Mesendoderm (in vitro differentiated cells): ENCODE results near the gene SYP.

Experiments
- DNase-seq: peaks from one replicate; pipeline ENCODE4 v3.0.0; 2013
- H2AK5ac ChIP-seq: 2 replicates; pipeline ENCODE4 v1.6.1; 2013; ENCODE audit warnings: low read length, inconsistent platforms
- H2BK120ac ChIP-seq: 2 replicates; pipeline ENCODE4 v1.6.1; 2013; ENCODE audit warnings: low read depth, mild to moderate bottlenecking, low read length, moderate library complexity, mixed read lengths
- H2BK15ac ChIP-seq: replicated peaks from 2 replicates; pipeline ENCODE4 v1.6.1; 2013; ENCODE audit warnings: low read depth, mild to moderate bottlenecking, moderate library complexity
- H2BK5ac ChIP-seq: 2 replicates; pipeline ENCODE4 v1.6.1; 2013; ENCODE audit warnings: low read length, inconsistent platforms
- H3K18ac ChIP-seq: 2 replicates; pipeline ENCODE4 v1.6.1; 2013; ENCODE audit warnings: mild to moderate bottlenecking, low read length, mixed read lengths
- H3K23ac ChIP-seq: one replicate; pipeline ENCODE4 v1.6.1; 2013; ENCODE audit warnings: low read length
- H3K27ac ChIP-seq: 2 replicates; pipeline ENCODE4 v1.5.1; 2013; ENCODE audit warnings: low read depth, mild to moderate bottlenecking, inconsistent platforms, low read length, moderate library complexity
- H3K27me3 ChIP-seq: 2 replicates; pipeline ENCODE4 v1.6.1; 2013; ENCODE audit warnings: low read length, control low read depth, mild to moderate bottlenecking, inconsistent platforms; ENCODE audit not compliant: insufficient read depth, poor library complexity
- H3K36me3 ChIP-seq: 2 replicates; pipeline ENCODE4 v1.6.1; 2013; ENCODE audit warnings: low read length, inconsistent platforms; ENCODE audit not compliant: control insufficient read depth, insufficient read depth
- H3K4ac ChIP-seq: one replicate; pipeline ENCODE4 v1.6.1; 2013; ENCODE audit warnings: low read depth, mild to moderate bottlenecking, low read length, moderate library complexity
- H3K4me1 ChIP-seq: 2 replicates; pipeline ENCODE4 v1.6.1; 2013; ENCODE audit warnings: low read depth, low read length, inconsistent platforms; ENCODE audit not compliant: control insufficient read depth
- H3K4me2 ChIP-seq: 2 replicates; pipeline ENCODE4 v1.6.1; 2013; ENCODE audit warnings: low read length
- H3K4me3 ChIP-seq: 2 replicates; pipeline ENCODE4 v1.5.1; 2013; ENCODE audit warnings: mild to moderate bottlenecking, low read length
- H3K56ac ChIP-seq: one replicate; pipeline ENCODE4 v1.6.1; 2013; ENCODE audit warnings: low read length
- H3K79me1 ChIP-seq: 2 replicates; pipeline ENCODE4 v1.6.1; 2013; ENCODE audit warnings: low read length, inconsistent platforms
- H3K79me2 ChIP-seq: 2 replicates; pipeline ENCODE4 v1.6.1; 2013; ENCODE audit warnings: mild to moderate bottlenecking, low read length; ENCODE audit not compliant: control insufficient read depth, insufficient read depth
- H3K9ac ChIP-seq: 2 replicates; pipeline ENCODE4 v1.6.1; 2013; ENCODE audit warnings: low read length, inconsistent platforms
- H4K5ac ChIP-seq: one replicate; pipeline ENCODE4 v1.6.1; 2013; ENCODE audit warnings: low read length
- H4K8ac ChIP-seq: one replicate; pipeline ENCODE4 v1.6.1; 2013; ENCODE audit warnings: low read depth, mild to moderate bottlenecking, control low read depth, low read length, moderate library complexity
- WGBS: extraction: QIAGEN DNeasy Blood & Tissue Kit; methylation state at CpG from one replicate; pipeline ENCODE4 v1.1.7; 2013; ENCODE audit warnings: low lambda C conversion rate, missing lambda C conversion rate; ENCODE audit not compliant: insufficient coverage; ENCODE audit errors: extremely low coverage; 5-methylcytosine and 5-hydroxymethylcytosine counted together

SYP gene

DNA sequence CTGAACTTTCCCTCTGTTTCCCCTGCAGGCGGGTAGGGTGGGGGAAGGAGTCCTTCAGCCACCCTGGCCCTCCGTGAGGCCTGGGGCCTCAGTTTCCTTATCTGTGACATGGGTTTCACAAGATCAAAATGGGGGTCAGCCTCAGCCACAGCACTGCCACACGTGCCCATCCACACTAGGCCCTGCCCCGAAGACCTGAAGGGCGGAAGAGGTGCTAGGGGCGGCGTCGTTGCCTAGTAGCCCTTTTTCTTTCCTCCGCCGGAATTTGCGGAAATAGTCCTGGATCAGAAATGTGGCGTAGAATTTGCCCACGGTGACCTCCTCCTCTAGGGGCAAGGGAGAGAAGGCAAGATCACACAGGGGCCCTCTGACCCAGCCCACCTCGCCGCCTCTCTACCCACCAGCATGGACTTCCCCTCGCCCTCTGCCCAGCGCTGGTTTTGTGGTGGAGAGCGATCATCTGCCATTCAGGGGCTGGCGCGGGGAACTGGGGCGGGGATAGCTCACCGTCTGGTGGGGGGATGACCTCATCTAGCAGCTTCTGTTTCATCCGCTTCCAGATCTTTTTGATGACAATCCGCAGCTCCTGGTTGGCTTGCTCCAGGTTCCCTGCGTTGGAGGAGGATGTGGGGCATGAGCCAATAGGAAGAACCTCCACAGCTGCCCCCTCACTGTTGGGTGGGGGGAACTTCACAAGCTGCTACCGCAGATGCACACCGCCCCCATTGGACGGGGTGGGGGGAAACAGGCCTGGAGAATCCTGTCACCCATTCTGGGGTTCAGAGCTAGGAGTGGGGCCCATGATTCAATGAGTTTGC, 9.7 kb upstream of the SYP start:
- Histone ChIP-seq H3K56ac (peak overlapping the region; percentile 60), H2BK15ac (no peak overlapping the region), H3K23ac (no peak overlapping the region), H3K4me2 (no peak overlapping the region), H3K27me3 (no peaks in the 10 kb centered on the region), H4K5ac (no peak overlapping the region), H3K4me1 (no peaks in the 10 kb centered on the region), H3K18ac (no peak overlapping the region), H2BK5ac (no peak overlapping the region), H3K9ac (peak overlapping the region; percentile 32), H3K4ac (no peak overlapping the region), H3K79me1 (no peaks in the 10 kb centered on the region), H3K4me3 (no peak overlapping the region), H3K36me3 (no peaks in the 10 kb centered on the region), H2AK5ac (no peak overlapping the region), H4K8ac (no peak overlapping the region), H3K27ac (no peak overlapping the region), H2BK120ac (no peak overlapping the region), H3K79me2 (no peaks in the 10 kb centered on the region)
- no CpG with 5 or more reads among the region's 28 CpGs for WGBS
- peak; percentile 83 for DNase-seq

DNA sequence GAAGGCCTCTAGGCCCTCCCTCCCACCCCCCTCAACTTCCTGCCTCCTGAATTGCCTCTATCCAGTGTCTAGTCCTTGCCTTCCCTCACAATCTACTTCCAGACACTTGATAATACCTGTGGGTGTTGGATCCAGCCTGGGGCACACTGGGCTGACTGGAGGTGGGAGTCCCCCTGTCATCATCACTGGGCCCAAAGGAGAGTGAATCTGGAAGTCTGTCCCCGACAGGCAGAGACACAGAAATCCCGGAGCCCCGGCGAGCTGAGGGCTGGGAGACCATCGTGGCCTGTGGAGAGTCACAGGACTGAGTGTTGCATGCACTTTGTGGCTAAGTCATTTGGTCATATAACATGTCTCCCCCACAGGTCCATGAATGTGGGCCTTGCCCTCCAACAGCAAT, 8.4 kb upstream of the SYP start:
- Histone ChIP-seq H2BK15ac (no peak overlapping the region), H3K23ac (no peak overlapping the region), H4K5ac (no peak overlapping the region), H3K9ac (no peak overlapping the region), H2AK5ac (no peak overlapping the region), H2BK120ac (no peak overlapping the region), H3K56ac (no peak overlapping the region), H3K36me3 (no peaks in the 10 kb centered on the region), H3K4me3 (no peak overlapping the region), H3K18ac (no peak overlapping the region), H3K4me1 (no peaks in the 10 kb centered on the region), H3K79me2 (no peaks in the 10 kb centered on the region), H3K4ac (no peak overlapping the region), H3K27ac (no peak overlapping the region), H3K4me2 (no peak overlapping the region), H3K79me1 (no peaks in the 10 kb centered on the region), H2BK5ac (no peak overlapping the region), H3K27me3 (no peaks in the 10 kb centered on the region), H4K8ac (no peak overlapping the region)
- WGBS = no CpG with 5 or more reads among the region's 5 CpGs
- DNase-seq = no peak

DNA sequence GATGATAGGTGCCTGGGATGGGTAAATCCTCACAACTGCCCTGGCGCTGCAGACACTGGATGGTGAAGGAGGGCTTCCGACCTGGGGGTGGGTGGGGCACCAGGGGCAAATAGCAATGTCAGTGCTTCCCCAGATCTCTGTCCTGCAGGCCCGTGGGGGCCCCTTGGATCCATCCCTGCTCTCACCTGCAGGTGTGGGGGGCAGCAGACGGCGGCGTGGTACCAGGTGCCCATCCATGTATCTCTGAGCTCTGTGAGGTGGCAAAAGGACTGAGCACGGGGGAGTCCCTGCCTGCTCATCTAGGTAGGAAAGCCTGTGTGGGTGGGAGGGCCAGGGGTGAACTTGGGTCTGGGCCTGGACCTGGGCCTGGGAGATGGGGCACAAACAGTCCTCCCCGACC, 6.5 kb upstream of the SYP start:
- no peak overlapping the region for H2AK5ac ChIP-seq
- no CpG with 5 or more reads among the region's 8 CpGs for WGBS
- DNase-seq = no peak
- H2BK120ac ChIP-seq = no peak overlapping the region
- H3K36me3 ChIP-seq = no peaks in the 10 kb centered on the region
- no peak overlapping the region for H2BK5ac ChIP-seq
- H3K27ac ChIP-seq = no peak overlapping the region
- H3K79me2 ChIP-seq = no peaks in the 10 kb centered on the region
- H3K79me1 ChIP-seq = no peaks in the 10 kb centered on the region
- no peak overlapping the region for H3K56ac ChIP-seq
- H3K4me3 ChIP-seq = no peak overlapping the region
- no peak overlapping the region for H3K18ac ChIP-seq
- H3K4me1 ChIP-seq = no peaks in the 10 kb centered on the region
- no peak overlapping the region for H3K9ac ChIP-seq
- no peak overlapping the region for H4K8ac ChIP-seq
- no peak overlapping the region for H2BK15ac ChIP-seq
- H3K4ac ChIP-seq = no peak overlapping the region
- no peak overlapping the region for H3K4me2 ChIP-seq
- H4K5ac ChIP-seq = no peak overlapping the region
- no peaks in the 10 kb centered on the region for H3K27me3 ChIP-seq
- no peak overlapping the region for H3K23ac ChIP-seq

DNA sequence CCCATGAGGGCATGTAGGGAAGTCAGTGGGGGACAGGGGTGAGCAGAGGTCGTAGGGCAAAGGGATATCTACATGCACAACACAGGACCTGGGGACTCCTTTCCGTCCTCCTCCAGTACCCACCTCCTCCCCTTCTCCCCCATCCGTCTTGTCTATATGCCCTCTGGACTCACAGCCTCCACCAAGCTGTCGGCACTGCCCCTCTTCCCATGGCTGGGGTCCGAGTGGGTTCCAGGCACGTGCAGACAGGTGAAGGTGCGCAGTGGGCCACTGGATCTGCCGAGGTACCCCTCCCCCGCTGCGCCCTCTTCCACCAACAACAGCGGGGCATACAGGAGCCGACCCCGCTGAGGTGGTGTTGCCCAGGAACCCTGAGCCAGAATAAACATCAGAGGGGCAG, 5.5 kb upstream of the SYP start:
- no peaks in the 10 kb centered on the region for H3K79me2 ChIP-seq
- no peak overlapping the region for H3K18ac ChIP-seq
- H4K5ac ChIP-seq = no peak overlapping the region
- H4K8ac ChIP-seq = no peak overlapping the region
- no peak overlapping the region for H2BK120ac ChIP-seq
- H2AK5ac ChIP-seq = no peak overlapping the region
- WGBS = no CpG with 5 or more reads among the region's 13 CpGs
- no peak overlapping the region for H3K9ac ChIP-seq
- H3K4ac ChIP-seq = no peak overlapping the region
- no peak overlapping the region for H2BK15ac ChIP-seq
- DNase-seq = no peak
- H3K4me1 ChIP-seq = no peaks in the 10 kb centered on the region
- H3K27me3 ChIP-seq = no peaks in the 10 kb centered on the region
- no peak overlapping the region for H3K27ac ChIP-seq
- H3K23ac ChIP-seq = no peak overlapping the region
- no peaks in the 10 kb centered on the region for H3K36me3 ChIP-seq
- H3K56ac ChIP-seq = no peak overlapping the region
- no peak overlapping the region for H2BK5ac ChIP-seq
- H3K79me1 ChIP-seq = no peaks in the 10 kb centered on the region
- no peak overlapping the region for H3K4me3 ChIP-seq
- H3K4me2 ChIP-seq = no peak overlapping the region

DNA sequence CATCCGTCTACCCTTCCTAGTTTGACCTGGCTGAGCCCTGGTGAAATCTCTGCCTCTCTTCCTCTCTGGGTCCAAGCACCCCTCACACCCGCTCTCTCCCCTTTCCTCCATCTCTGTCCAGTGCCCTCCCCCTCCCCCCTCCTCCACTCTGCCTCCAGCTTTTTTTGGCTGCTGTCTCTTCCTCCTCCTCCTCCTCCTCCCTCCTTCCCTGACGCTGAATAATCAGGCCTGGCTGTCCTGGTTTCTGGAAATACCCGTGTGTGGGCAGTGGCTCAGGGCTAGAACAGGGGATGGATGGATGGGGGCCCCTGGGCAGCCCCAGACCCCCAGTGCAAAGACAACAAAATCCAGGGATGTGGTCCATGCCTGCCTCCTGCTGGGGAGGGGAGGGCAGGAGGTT, 4.7 kb upstream of the SYP start:
- Histone ChIP-seq H3K4me3 (no peak overlapping the region), H4K5ac (no peak overlapping the region), H4K8ac (no peak overlapping the region), H3K9ac (no peak overlapping the region), H3K27ac (no peak overlapping the region), H3K4me2 (no peak overlapping the region), H2BK5ac (no peak overlapping the region), H2AK5ac (no peak overlapping the region), H3K27me3 (no peaks in the 10 kb centered on the region), H3K79me1 (no peaks in the 10 kb centered on the region), H3K79me2 (no peaks in the 10 kb centered on the region), H3K18ac (no peak overlapping the region), H3K56ac (no peak overlapping the region), H3K4ac (no peak overlapping the region), H3K36me3 (no peaks in the 10 kb centered on the region), H2BK15ac (no peak overlapping the region), H3K4me1 (no peaks in the 10 kb centered on the region), H2BK120ac (no peak overlapping the region), H3K23ac (no peak overlapping the region)
- no CpG with 5 or more reads among the region's 4 CpGs for WGBS
- DNase-seq = no peak

DNA sequence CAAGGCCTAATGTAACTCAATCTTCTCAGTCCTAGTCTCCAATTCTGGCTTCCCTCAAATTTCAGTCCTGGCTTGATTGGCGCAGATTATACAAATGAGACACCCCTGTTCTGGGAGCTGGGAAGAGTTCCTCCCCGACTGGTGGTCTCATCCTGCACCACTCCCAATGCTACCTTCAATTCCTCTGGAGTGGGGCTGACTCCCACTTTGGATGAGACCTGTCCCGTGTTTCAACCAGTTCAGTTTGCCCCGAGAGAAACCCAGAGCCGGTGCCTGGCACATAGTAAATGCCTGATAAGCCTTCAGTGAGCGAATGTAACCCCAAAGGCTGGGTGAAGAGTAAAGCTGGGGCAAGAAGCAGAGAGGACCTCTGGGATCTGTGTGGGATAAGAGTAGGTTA, 4.0 kb upstream of the SYP start:
- H2AK5ac ChIP-seq = no peak overlapping the region
- no CpG with 5 or more reads among the region's 6 CpGs for WGBS
- no peak overlapping the region for H3K18ac ChIP-seq

More for the DNA sequence above, 4.0 kb upstream of the SYP start:
- no peak overlapping the region for H2BK15ac ChIP-seq
- H4K8ac ChIP-seq = no peak overlapping the region
- H3K4me1 ChIP-seq = no peaks in the 10 kb centered on the region
- H3K79me1 ChIP-seq = no peaks in the 10 kb centered on the region
- no peak overlapping the region for H3K4ac ChIP-seq
- H3K23ac ChIP-seq = no peak overlapping the region
- H4K5ac ChIP-seq = no peak overlapping the region
- H3K36me3 ChIP-seq = no peaks in the 10 kb centered on the region
- H3K27ac ChIP-seq = no peak overlapping the region
- no peaks in the 10 kb centered on the region for H3K79me2 ChIP-seq
- no peak overlapping the region for H2BK120ac ChIP-seq
- no peak for DNase-seq
- H3K56ac ChIP-seq = no peak overlapping the region
- no peak overlapping the region for H3K4me2 ChIP-seq
- H2BK5ac ChIP-seq = no peak overlapping the region
- no peak overlapping the region for H3K9ac ChIP-seq
- H3K27me3 ChIP-seq = no peaks in the 10 kb centered on the region
- no peak overlapping the region for H3K4me3 ChIP-seq
